HepG2 (cell line): ENCODE data around the gene PCSK6. TPM values are rescaled to one million over a fixed set of nuclear protein-coding genes. Genes with fewer than 3 reads are reported as not detected.

ENCODE experiments used
- ATAC-seq: fragments of 200-7000 bp; cut with Tn5 transposase; 3 replicates; pipeline ENCODE4 v1.9.1; 2020; ENCODE audit warnings: mild to moderate bottlenecking, moderate library complexity
- BruUV-seq: library from RNA; stranded (reverse); fragments of 400-500 nt; replicated peaks from 2 replicates; lab custom pipeline; 2021; lab: Mats Ljungman, UMichigan
- CTCF ChIA-PET: fragments of 300-600 bp; formaldehyde crosslinking; extraction: SDS; loops from one replicate; lab custom pipeline; 2021; ENCODE audit warnings: low total read pairs, inconsistent platforms, low intra/inter-chr PET ratio; lab: Yijun Ruan, JAX
- POLR2A ChIA-PET: fragments of 350-600 bp; sonication (Branson Sonifier 250); formaldehyde crosslinking; loops from one replicate; lab custom pipeline; 2020; ENCODE audit warnings: antibody characterized with exemption, inconsistent platforms; lab: Yijun Ruan, JAX
- DNase-seq: peaks from one replicate; pipeline ENCODE4 v3.0.0-alpha.2; 2015; ENCODE audit warnings: low spot score
- FAIRE-seq: peaks from 3 replicates; lab custom pipeline; 2011; peaks lifted over from hg19 to GRCh38; lab: Jason Lieb, UNC
- H2AFZ ChIP-seq: one replicate; pipeline ENCODE4 v1.6.1; 2011; ENCODE audit warnings: low read length, inconsistent platforms
- H3K27ac ChIP-seq: fragments of 300-600 bp; 3 replicates; pipeline ENCODE4 v1.8.0; 2011; ENCODE audit warnings: mixed run types, mild to moderate bottlenecking, mixed read lengths, low read length, inconsistent platforms; ENCODE audit not compliant: insufficient read depth; ENCODE audit errors: extremely low read length
- H3K27me3 ChIP-seq, 2 experiments: fragments of 200-600 bp in 1 of 2; 2 replicates in 1 of 2; 3 replicates in 1 of 2; pipeline versions ENCODE4 v1.6.0 to v1.8.0; 2011; ENCODE audit warnings: low read length in 2 of 2, mild to moderate bottlenecking in 2 of 2, moderate library complexity in 2 of 2, inconsistent platforms in 1 of 2; ENCODE audit not compliant: insufficient read depth in 2 of 2, control insufficient read depth in 1 of 2
- H3K36me3 ChIP-seq, 2 experiments: fragments of 200-600 bp in 1 of 2; replicated peaks in 1 of 2; 2 replicates in 1 of 2; 3 replicates in 1 of 2; pipeline versions ENCODE4 v1.5.1 to v1.8.0; 2011; ENCODE audit warnings: low read length in 2 of 2, inconsistent platforms in 1 of 2; ENCODE audit not compliant: insufficient read depth in 2 of 2, control insufficient read depth in 1 of 2
- H3K4me1 ChIP-seq: 2 replicates; pipeline ENCODE4 v1.5.1; 2012; ENCODE audit warnings: low read length, inconsistent platforms; ENCODE audit not compliant: insufficient read depth
- H3K4me2 ChIP-seq: 2 replicates; pipeline ENCODE4 v1.6.0; 2011; ENCODE audit warnings: low read depth, low read length, inconsistent platforms
- H3K4me3 ChIP-seq, 3 experiments: fragments of 200-600 bp in 1 of 3; sonication (generic), shearing (Covaris generic) in 1 of 3; replicated peaks in 1 of 3; 2 replicates each; pipeline ENCODE4 v1.5.1; 2011 to 2016; ENCODE audit warnings: low read length in 3 of 3, inconsistent platforms in 2 of 3, low read depth in 2 of 3, mild to moderate bottlenecking in 2 of 3, control low read depth in 1 of 3, mixed read lengths in 1 of 3; ENCODE audit not compliant: insufficient read depth in 1 of 3
- H3K79me2 ChIP-seq: one replicate; pipeline ENCODE4 v1.6.1; 2011; ENCODE audit warnings: low read length, inconsistent platforms; ENCODE audit not compliant: insufficient read depth
- H3K9ac ChIP-seq: 2 replicates; pipeline ENCODE4 v1.6.0; 2011; ENCODE audit warnings: mild to moderate bottlenecking, low read depth, low read length, inconsistent platforms; ENCODE audit not compliant: insufficient read depth
- H3K9me3 ChIP-seq: 2 replicates; pipeline ENCODE4 v1.5.1; 2012; ENCODE audit warnings: mild to moderate bottlenecking, low read length
- H4K20me1 ChIP-seq: 2 replicates; pipeline ENCODE4 v1.6.0; 2011; ENCODE audit warnings: inconsistent platforms, mild to moderate bottlenecking, low read length, moderate library complexity; ENCODE audit not compliant: insufficient read depth
- ATF7-NPFF ChIP-seq: sonication (generic); formaldehyde crosslinking; IDR thresholded peaks from 2 replicates; pipeline ENCODE4 v1.8.1; 2023; ENCODE audit warnings: mild to moderate bottlenecking, low read depth, missing genetic modification reagents, moderate library complexity
- ATM ChIP-seq: fragments of 450-650 bp; IDR thresholded peaks from 2 replicates; pipeline ENCODE4 v1.7.1; 2017; ENCODE audit warnings: mild to moderate bottlenecking, borderline replicate concordance
- HCFC1 ChIP-seq: fragments of 150-350 bp; IDR thresholded peaks from 2 replicates; pipeline ENCODE4 v1.6.1; 2014; ENCODE audit warnings: low read depth, low read length
- PCBP1 ChIP-seq: fragments of 200-400 bp; formaldehyde crosslinking; IDR thresholded peaks from 2 replicates; pipeline ENCODE4 v1.6.1; 2017; ENCODE audit warnings: mild to moderate bottlenecking, low read depth, low read length, borderline replicate concordance
- PRDM15 ChIP-seq: sonication (generic); formaldehyde crosslinking; IDR thresholded peaks from 2 replicates; pipeline ENCODE4 v1.4.0; 2020; ENCODE audit warnings: missing genetic modification reagents
- SAP130 ChIP-seq: IDR thresholded peaks from 2 replicates; pipeline ENCODE4 v1.6.1; 2016; ENCODE audit warnings: low read depth
- THAP7 ChIP-seq: sonication (generic); formaldehyde crosslinking; IDR thresholded peaks from 2 replicates; pipeline ENCODE4 v1.8.1; 2023; ENCODE audit warnings: mild to moderate bottlenecking, missing genetic modification reagents
- ZFP36L1 ChIP-seq: sonication (generic); formaldehyde crosslinking; IDR thresholded peaks from 2 replicates; pipeline ENCODE4 v1.8.0; 2022; ENCODE audit warnings: mild to moderate bottlenecking, missing genetic modification reagents, moderate library complexity
- ZNF274 ChIP-seq: sonication (generic); formaldehyde crosslinking; IDR thresholded peaks from 2 replicates; pipeline ENCODE4 v1.5.1; 2020; ENCODE audit warnings: mild to moderate bottlenecking, missing genetic modification reagents
- ZNF550 ChIP-seq: sonication (generic); formaldehyde crosslinking; IDR thresholded peaks from 2 replicates; pipeline ENCODE4 v1.4.0; 2020; ENCODE audit warnings: mild to moderate bottlenecking, missing genetic modification reagents, borderline replicate concordance
- ZNF674 ChIP-seq: sonication (generic); formaldehyde crosslinking; IDR thresholded peaks from 2 replicates; pipeline ENCODE4 v1.5.0; 2020; ENCODE audit warnings: low read depth, mild to moderate bottlenecking, missing genetic modification reagents
- WGBS: methylation state at CpG from one replicate; pipeline ENCODE4 v1.1.6; 2017; ENCODE audit warnings: low lambda C conversion rate; 5-methylcytosine and 5-hydroxymethylcytosine counted together
- in situ Hi-C: cut with HindIII; loops from 2 replicates; pipeline ENCODE4 v1.10.0; 2017; ENCODE audit warnings: low pct_unique_long_range_greater_than_20kb; ENCODE audit not compliant: extremely low pct_ligation_motif_present
- intact Hi-C: fragments of 100-400 bp; cut with micrococcal nuclease; formaldehyde crosslinking; loops from one replicate; pipeline ENCODE4 v1.10.0; 2022; ENCODE audit not compliant: unreplicated experiment
- polyA plus RNA-seq, 8 experiments: library from polyadenylated mRNA; depleted of rRNA in 3 of 8; stranded (reverse) in 7 of 8; unstranded in 1 of 8; fragments of >200 nt; fragmentation: Illumina TruSeq in 4 of 8; extraction: Trizol in 4 of 8; gene quantifications; 2 replicates each; pipeline versions ENCODE4 v1.2.1 to v1.2.3, GENCODE V29; 2011 to 2016; ENCODE audit warnings: low read depth in 4 of 8, missing spikeins in 1 of 8, mixed read lengths in 1 of 8; ENCODE audit not compliant: insufficient read depth in 1 of 8
- total RNA-seq, 5 experiments: library from RNA; depleted of rRNA; stranded (reverse); fragments of >200 nt; fragmentation: Illumina TruSeq; extraction: Trizol; gene quantifications; 2 replicates each; pipeline ENCODE4 v1.2.3, GENCODE V29; 2016; ENCODE audit warnings: low read depth in 1 of 5
- TF ChIP-seq, protein P1 (sequence below): sonication (generic); formaldehyde crosslinking; IDR thresholded peaks from 2 replicates; pipeline ENCODE4 v1.5.1; 2020; ENCODE audit warnings: mild to moderate bottlenecking, moderate library complexity, missing genetic modification reagents
- TF ChIP-seq, protein P2 (sequence below): sonication (generic); formaldehyde crosslinking; IDR thresholded peaks from 2 replicates; pipeline ENCODE4 v1.8.1; 2023; ENCODE audit warnings: mild to moderate bottlenecking, missing genetic modification reagents
- TF ChIP-seq, protein P3 (sequence below): IDR thresholded peaks from 2 replicates; pipeline ENCODE4 v1.6.1; 2012; ENCODE audit warnings: low read depth, low read length, improper control_type of control experiment

PCSK6 gene
- total and polyA plus RNA-seq, 2 of the 13 experiments (the other 11 are each of a cell fraction or from before 2014, with no cell fraction given) = 56.5 to 155 TPM

- TF ChIP-seq, protein P1, sequence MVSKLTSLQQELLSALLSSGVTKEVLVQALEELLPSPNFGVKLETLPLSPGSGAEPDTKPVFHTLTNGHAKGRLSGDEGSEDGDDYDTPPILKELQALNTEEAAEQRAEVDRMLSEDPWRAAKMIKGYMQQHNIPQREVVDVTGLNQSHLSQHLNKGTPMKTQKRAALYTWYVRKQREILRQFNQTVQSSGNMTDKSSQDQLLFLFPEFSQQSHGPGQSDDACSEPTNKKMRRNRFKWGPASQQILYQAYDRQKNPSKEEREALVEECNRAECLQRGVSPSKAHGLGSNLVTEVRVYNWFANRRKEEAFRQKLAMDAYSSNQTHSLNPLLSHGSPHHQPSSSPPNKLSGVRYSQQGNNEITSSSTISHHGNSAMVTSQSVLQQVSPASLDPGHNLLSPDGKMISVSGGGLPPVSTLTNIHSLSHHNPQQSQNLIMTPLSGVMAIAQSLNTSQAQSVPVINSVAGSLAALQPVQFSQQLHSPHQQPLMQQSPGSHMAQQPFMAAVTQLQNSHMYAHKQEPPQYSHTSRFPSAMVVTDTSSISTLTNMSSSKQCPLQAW (CRISPR knock-in tag) = no peak
- TF ChIP-seq HCFC1 = no peak
- TF ChIP-seq ZNF674 (CRISPR knock-in tag) = no peak
- no peak for TF ChIP-seq ATF7-NPFF (CRISPR knock-in tag)
- no peak for TF ChIP-seq SAP130
- TF ChIP-seq PRDM15 (CRISPR knock-in tag) = no peak
Measured at GRCh38 chr15:101372149-101372577, 117.3 kb downstream of the PCSK6 start (continued).

DNA sequence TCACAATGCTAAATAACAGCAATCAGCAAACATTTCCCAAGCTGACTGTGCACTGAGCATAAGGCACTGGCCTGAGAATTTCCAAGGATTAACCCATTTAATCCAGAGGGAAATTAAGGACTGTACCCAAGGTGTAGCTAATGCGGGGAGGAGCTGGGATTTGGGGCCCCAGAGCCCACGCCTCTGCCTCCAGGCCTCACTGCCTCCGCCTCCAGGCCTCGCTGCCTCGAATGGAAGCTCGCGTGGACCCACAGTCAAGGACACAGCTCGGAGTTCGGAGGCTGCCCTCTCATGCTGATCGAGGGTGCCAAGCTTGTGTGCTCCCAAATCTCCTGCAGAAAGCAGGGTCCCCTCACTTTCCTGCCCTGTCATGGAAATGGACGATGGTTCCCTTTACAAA, 118.0 kb downstream of the PCSK6 start:
- no peak overlapping the region for H3K27ac ChIP-seq
- H2AFZ ChIP-seq = no peak overlapping the region
- no peaks in the 10 kb centered on the region for H3K9me3 ChIP-seq
- peaks cover 22 to 43% of the 10 kb centered on the region in 2 experiments; a peak in 4 of 5 replicates for H3K36me3 ChIP-seq
- ATAC-seq (no peak), DNase-seq (no peak)
- in situ Hi-C loops = no loop called here
- 90% methylated on average over 6 of the region's 11 CpGs for WGBS
- no peaks in the 10 kb centered on the region for H4K20me1 ChIP-seq
- POLR2A ChIA-PET = no interaction called here
- H3K4me3 ChIP-seq = no peak overlapping the region
- TF ChIP-seq, protein P2, sequence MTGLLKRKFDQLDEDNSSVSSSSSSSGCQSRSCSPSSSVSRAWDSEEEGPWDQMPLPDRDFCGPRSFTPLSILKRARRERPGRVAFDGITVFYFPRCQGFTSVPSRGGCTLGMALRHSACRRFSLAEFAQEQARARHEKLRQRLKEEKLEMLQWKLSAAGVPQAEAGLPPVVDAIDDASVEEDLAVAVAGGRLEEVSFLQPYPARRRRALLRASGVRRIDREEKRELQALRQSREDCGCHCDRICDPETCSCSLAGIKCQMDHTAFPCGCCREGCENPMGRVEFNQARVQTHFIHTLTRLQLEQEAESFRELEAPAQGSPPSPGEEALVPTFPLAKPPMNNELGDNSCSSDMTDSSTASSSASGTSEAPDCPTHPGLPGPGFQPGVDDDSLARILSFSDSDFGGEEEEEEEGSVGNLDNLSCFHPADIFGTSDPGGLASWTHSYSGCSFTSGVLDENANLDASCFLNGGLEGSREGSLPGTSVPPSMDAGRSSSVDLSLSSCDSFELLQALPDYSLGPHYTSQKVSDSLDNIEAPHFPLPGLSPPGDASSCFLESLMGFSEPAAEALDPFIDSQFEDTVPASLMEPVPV (CRISPR knock-in tag) = no peak
- TF ChIP-seq, protein P3, sequence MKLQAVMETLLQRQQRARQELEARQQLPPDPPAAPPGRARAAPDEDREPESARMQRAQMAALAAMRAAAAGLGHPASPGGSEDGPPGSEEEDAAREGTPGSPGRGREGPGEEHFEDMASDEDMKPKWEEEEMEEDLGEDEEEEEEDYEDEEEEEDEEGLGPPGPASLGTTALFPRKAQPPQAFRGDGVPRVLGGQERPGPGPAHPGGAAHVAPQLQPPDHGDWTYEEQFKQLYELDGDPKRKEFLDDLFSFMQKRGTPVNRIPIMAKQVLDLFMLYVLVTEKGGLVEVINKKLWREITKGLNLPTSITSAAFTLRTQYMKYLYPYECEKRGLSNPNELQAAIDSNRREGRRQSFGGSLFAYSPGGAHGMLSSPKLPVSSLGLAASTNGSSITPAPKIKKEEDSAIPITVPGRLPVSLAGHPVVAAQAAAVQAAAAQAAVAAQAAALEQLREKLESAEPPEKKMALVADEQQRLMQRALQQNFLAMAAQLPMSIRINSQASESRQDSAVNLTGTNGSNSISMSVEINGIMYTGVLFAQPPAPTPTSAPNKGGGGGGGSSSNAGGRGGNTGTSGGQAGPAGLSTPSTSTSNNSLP = no peak
- TF ChIP-seq ZNF274 (CRISPR knock-in tag) (no peak), PCBP1 (no peak), THAP7 (CRISPR knock-in tag) (no peak), ZNF550 (CRISPR knock-in tag) (no peak), ZFP36L1 (CRISPR knock-in tag) (no peak), ATM (no peak)
- TF ChIP-seq, all 625 proteins: peak for 0
- H3K4me1 ChIP-seq = no peaks in the 10 kb centered on the region
- no peaks in the 10 kb centered on the region for H3K27me3 ChIP-seq
- CTCF ChIA-PET = no interaction called here
- no peak overlapping the region for H3K9ac ChIP-seq
- intact Hi-C loops = no loop called here
- H3K4me2 ChIP-seq = no peak overlapping the region
- BruUV-seq = no TSS peak
- FAIRE-seq = no peak
- H3K79me2 ChIP-seq = no peaks in the 10 kb centered on the region
